K562 (cell line): Measurements from ENCODE around the gene NR1H2. TPM values are rescaled to one million over a fixed set of nuclear protein-coding genes. Genes with fewer than 3 reads are reported as not detected.

Source experiments
- ARID2 ChIP-seq: fragments of 450-650 bp; IDR thresholded peaks from 2 replicates; pipeline ENCODE4 v1.6.1; 2017; ENCODE audit warnings: antibody characterized with exemption, mild to moderate bottlenecking
- CXXC5 ChIP-seq: fragments of 250-450 bp; sonication (Bioruptor Pico); IDR thresholded peaks from 2 replicates; pipeline ENCODE4 v1.8.0; 2022; ENCODE audit warnings: inconsistent platforms, mild to moderate bottlenecking, moderate library complexity
- DACH1 ChIP-seq: fragments of 450-650 bp; IDR thresholded peaks from 2 replicates; pipeline ENCODE4 v1.6.1; 2018; ENCODE audit not compliant: partially characterized antibody
- E2F8 ChIP-seq: fragments of 450-650 bp; IDR thresholded peaks from 2 replicates; pipeline ENCODE4 v1.7.1; 2018; ENCODE audit warnings: mild to moderate bottlenecking, low read depth; ENCODE audit not compliant: partially characterized antibody
- EGR1 ChIP-seq: fragments of 450-650 bp; conservative IDR thresholded peaks from 2 replicates; pipeline ENCODE4 v1.6.1; 2017; ENCODE audit warnings: mild to moderate bottlenecking
- EP300 ChIP-seq: IDR thresholded peaks from 2 replicates; pipeline ENCODE4 v1.6.1; 2012; ENCODE audit warnings: low read length, improper control_type of control experiment
- EWSR1 ChIP-seq: fragments of 450-650 bp; IDR thresholded peaks from 2 replicates; pipeline ENCODE4 v1.6.1; 2018; ENCODE audit warnings: borderline replicate concordance, mild to moderate bottlenecking, low read depth, moderate library complexity; ENCODE audit not compliant: partially characterized antibody
- HIVEP1 ChIP-seq: fragments of 250-450 bp; sonication (Bioruptor Pico); IDR thresholded peaks from 2 replicates; pipeline ENCODE4 v1.4.0; 2020; ENCODE audit warnings: mild to moderate bottlenecking
- HOXB6 ChIP-seq: fragments of 250-450 bp; sonication (Bioruptor Pico); IDR thresholded peaks from 2 replicates; pipeline ENCODE4 v1.5.1; 2022; ENCODE audit warnings: mild to moderate bottlenecking, borderline replicate concordance
- MXD1 ChIP-seq: fragments of 250-450 bp; sonication (Bioruptor Pico); IDR thresholded peaks from 2 replicates; pipeline ENCODE4 v1.8.0; 2021; ENCODE audit warnings: borderline replicate concordance, mild to moderate bottlenecking, moderate library complexity; ENCODE audit not compliant: poor library complexity, severe bottlenecking
- NBN ChIP-seq: fragments of 450-650 bp; IDR thresholded peaks from 2 replicates; pipeline ENCODE4 v1.6.1; 2016; ENCODE audit warnings: low read depth, mild to moderate bottlenecking
- NCOA2 ChIP-seq, 2 experiments: fragments of 450-650 bp; IDR thresholded peaks; 2 replicates each; pipeline ENCODE4 v1.6.1; 2018; ENCODE audit warnings: mild to moderate bottlenecking in 2 of 2, moderate library complexity in 1 of 2; ENCODE audit not compliant: partially characterized antibody in 2 of 2
- PHF21A ChIP-seq: fragments of 450-650 bp; IDR thresholded peaks from 2 replicates; pipeline ENCODE4 v1.6.1; 2017; ENCODE audit warnings: low read depth, borderline replicate concordance
- POLR2A ChIP-seq: fragments of 450-650 bp; conservative IDR thresholded peaks from 2 replicates; pipeline ENCODE4 v1.6.1; 2016
- POLR2G ChIP-seq: fragments of 200-400 bp; formaldehyde crosslinking; IDR thresholded peaks from 2 replicates; pipeline ENCODE4 v1.6.1; 2017; ENCODE audit warnings: low read depth, mild to moderate bottlenecking, antibody characterized with exemption, low read length, moderate library complexity
- RB1 ChIP-seq: fragments of 450-650 bp; IDR thresholded peaks from 2 replicates; pipeline ENCODE4 v1.6.1; 2017; ENCODE audit warnings: low read depth, mild to moderate bottlenecking
- SMC3 ChIP-seq: conservative IDR thresholded peaks from 2 replicates; pipeline ENCODE4 v1.6.1; 2011; ENCODE audit warnings: low read depth, low read length, improper control_type of control experiment; ENCODE audit not compliant: insufficient read depth
- ZBED1 ChIP-seq: IDR thresholded peaks from 2 replicates; pipeline ENCODE4 v1.6.1; 2014
- ZFP36 ChIP-seq: fragments of 150-350 bp; IDR thresholded peaks from 2 replicates; pipeline ENCODE4 v1.6.1; 2018; ENCODE audit warnings: low read length, low read depth; ENCODE audit not compliant: partially characterized antibody
- ZNF780A ChIP-seq: fragments of 250-450 bp; sonication (Bioruptor Pico); IDR thresholded peaks from 2 replicates; pipeline ENCODE4 v1.5.0; 2021; ENCODE audit warnings: mild to moderate bottlenecking
- polyA plus RNA-seq, 8 experiments: library from polyadenylated mRNA; depleted of rRNA in 4 of 8; stranded (reverse) in 5 of 8; unstranded in 3 of 8; fragments of >200 nt; fragmentation: Nextera tagmentation in 2 of 8; fragmentation: Illumina TruSeq in 1 of 8; extraction: Ambion mirVana in 2 of 8; extraction: Trizol in 1 of 8; gene quantifications; 2 replicates each; pipeline versions ENCODE4 v1.2.1 to v1.2.3, GENCODE V29; 2011 to 2014; ENCODE audit warnings: inconsistent platforms in 1 of 8, missing spikeins in 1 of 8
- total RNA-seq, 7 experiments: library from RNA; depleted of rRNA in 6 of 7; stranded (reverse); fragments of >200 nt in 6 of 7; fragmentation: Illumina TruSeq in 2 of 7; extraction: Trizol in 2 of 7; gene quantifications; 2 replicates each; pipeline versions ENCODE4 v1.2.1 to v1.2.3, GENCODE V29; 2011 to 2021; ENCODE audit warnings: low replicate concordance in 1 of 7
- TF ChIP-seq, protein P1 (sequence below): fragments of 250-450 bp; sonication (Bioruptor Pico); IDR thresholded peaks from 2 replicates; pipeline ENCODE4 v1.8.0; 2022; ENCODE audit warnings: moderate library complexity, mild to moderate bottlenecking, inconsistent platforms
- TF ChIP-seq, protein P2 (sequence below), 3 experiments: fragments of 200-800 bp in 1 of 3; sonication (Bioruptor generic) in 1 of 3; sonication (generic) in 1 of 3; formaldehyde crosslinking in 1 of 3; IDR thresholded peaks; 2 replicates each; pipeline versions ENCODE4 v1.6.1 to v1.8.0; 2016 to 2022; ENCODE audit warnings: mild to moderate bottlenecking in 2 of 3, missing compliant biosample characterization in 2 of 3, missing genetic modification characterization in 2 of 3, missing genetic modification reagents in 1 of 3
- TF ChIP-seq, protein P3 (sequence below): sonication (generic); formaldehyde crosslinking; IDR thresholded peaks from 2 replicates; pipeline ENCODE4 v1.8.0; 2023; ENCODE audit warnings: mild to moderate bottlenecking, missing genetic modification reagents

NR1H2 gene
- total and polyA plus RNA-seq, 9 of the 15 experiments (the other 6 are each of a cell fraction or from before 2014, with no cell fraction given), result 0.11 to 73.8 (median 24.0) TPM

- TF ChIP-seq PHF21A (no peak), CXXC5 (CRISPR knock-in tag) (peak; percentile 58), NBN (no peak), HIVEP1 (CRISPR knock-in tag) (no peak), EWSR1 (no peak), HOXB6 (CRISPR knock-in tag) (no peak), E2F8 (peak; percentile 75), ZNF780A (CRISPR knock-in tag) (no peak), SMC3 (no peak), POLR2A (peak; percentile 68), EP300 (no peak), ARID2 (no peak), ZBED1 (no peak), EGR1 (no peak), RB1 (no peak; the same call in 1 of the 2 replicates), POLR2G (peak; percentile 69; the same call in 1 of the 2 replicates), DACH1 (no peak), MXD1 (CRISPR knock-in tag) (no peak), ZFP36 (no peak), NCOA2 (IDR thresholded peaks at IDR 0.05; ENCODE audit: partially characterized antibody in 2 of 2) (no peak)
- TF ChIP-seq, protein P1, sequence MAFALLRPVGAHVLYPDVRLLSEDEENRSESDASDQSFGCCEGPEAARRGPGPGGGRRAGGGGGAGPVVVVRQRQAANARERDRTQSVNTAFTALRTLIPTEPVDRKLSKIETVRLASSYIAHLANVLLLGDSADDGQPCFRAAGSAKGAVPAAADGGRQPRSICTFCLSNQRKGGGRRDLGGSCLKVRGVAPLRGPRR, result no peak
- TF ChIP-seq, protein P2, sequence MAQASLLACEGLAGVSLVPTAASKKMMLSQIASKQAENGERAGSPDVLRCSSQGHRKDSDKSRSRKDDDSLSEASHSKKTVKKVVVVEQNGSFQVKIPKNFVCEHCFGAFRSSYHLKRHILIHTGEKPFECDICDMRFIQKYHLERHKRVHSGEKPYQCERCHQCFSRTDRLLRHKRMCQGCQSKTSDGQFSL (CRISPR knock-in tag; IDR thresholded peaks at IDR 0.05), result peak; percentile 60; the same call in 1 of the 2 replicates
- TF ChIP-seq, protein P2 (tag; IDR thresholded peaks at IDR 0.05), result no peak
- TF ChIP-seq, protein P3, sequence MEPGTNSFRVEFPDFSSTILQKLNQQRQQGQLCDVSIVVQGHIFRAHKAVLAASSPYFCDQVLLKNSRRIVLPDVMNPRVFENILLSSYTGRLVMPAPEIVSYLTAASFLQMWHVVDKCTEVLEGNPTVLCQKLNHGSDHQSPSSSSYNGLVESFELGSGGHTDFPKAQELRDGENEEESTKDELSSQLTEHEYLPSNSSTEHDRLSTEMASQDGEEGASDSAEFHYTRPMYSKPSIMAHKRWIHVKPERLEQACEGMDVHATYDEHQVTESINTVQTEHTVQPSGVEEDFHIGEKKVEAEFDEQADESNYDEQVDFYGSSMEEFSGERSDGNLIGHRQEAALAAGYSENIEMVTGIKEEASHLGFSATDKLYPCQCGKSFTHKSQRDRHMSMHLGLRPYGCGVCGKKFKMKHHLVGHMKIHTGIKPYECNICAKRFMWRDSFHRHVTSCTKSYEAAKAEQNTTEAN (CRISPR knock-in tag), result no peak
These were observed 55.3 kb downstream of the NR1H2 start (continued) for GRCh38 chr19:50431343-50432220.
